ENCODE data around the gene LRRC3.

Gene LRRC3

DNA sequence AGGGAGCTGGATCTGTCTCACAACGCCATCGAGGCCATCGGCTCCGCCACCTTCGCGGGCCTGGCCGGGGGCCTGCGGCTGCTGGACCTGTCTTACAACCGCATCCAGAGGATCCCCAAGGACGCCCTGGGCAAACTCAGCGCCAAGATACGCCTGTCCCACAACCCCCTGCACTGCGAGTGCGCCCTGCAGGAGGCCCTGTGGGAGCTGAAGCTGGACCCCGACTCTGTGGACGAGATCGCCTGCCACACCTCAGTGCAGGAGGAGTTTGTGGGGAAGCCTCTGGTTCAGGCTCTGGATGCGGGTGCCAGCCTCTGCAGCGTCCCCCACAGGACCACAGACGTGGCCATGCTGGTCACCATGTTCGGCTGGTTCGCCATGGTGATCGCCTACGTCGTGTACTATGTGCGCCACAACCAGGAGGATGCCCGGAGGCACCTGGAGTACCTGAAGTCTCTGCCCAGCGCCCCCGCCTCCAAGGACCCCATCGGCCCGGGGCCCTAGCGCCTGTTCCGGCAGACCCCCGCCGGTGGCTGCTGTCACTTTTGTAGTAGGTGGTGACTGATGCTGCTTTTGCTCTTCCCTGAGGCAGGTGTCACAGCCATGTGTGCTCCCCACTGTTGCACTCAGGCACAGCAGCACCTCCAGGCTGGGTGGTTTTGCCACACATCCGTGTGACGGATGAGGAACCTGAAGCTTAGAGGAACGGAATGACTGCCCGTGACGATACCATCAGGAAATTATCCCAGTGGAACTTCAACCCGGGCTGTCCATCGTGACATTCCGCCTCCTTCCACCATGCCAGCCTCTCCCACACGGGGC lies 1.8 kb downstream of the LRRC3 start:
- TF ChIP-seq, protein P1, sequence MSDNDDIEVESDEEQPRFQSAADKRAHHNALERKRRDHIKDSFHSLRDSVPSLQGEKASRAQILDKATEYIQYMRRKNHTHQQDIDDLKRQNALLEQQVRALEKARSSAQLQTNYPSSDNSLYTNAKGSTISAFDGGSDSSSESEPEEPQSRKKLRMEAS (IDR thresholded peaks at IDR 0.05): no peak
- TF ChIP-seq NFIC (IDR thresholded peaks at IDR 0.05) (no peak), TEAD4 (IDR thresholded peaks at IDR 0.05) (no peak), EGR1 (IDR thresholded peaks at IDR 0.05) (no peak), YY1 (IDR thresholded peaks at IDR 0.05; ENCODE audit: low read depth) (no peak), CEBPB (IDR thresholded peaks at IDR 0.05) (no peak), EP300 (IDR thresholded peaks at IDR 0.05; ENCODE audit: borderline replicate concordance) (no peak), TAF1 (IDR thresholded peaks at IDR 0.05; ENCODE audit: low read depth) (no peak), FOXM1 (IDR thresholded peaks at IDR 0.05; ENCODE audit: borderline replicate concordance, low read depth) (no peak), ZBTB7A (IDR thresholded peaks at IDR 0.05; ENCODE audit: low read depth) (no peak), TCF12 (IDR thresholded peaks at IDR 0.05; ENCODE audit: low read depth) (no peak), CREB1 (IDR thresholded peaks at IDR 0.05; ENCODE audit: low read depth) (no peak), RAD21 (IDR thresholded peaks at IDR 0.05; ENCODE audit: low read depth) (no peak)
- TF ChIP-seq, protein P2, sequence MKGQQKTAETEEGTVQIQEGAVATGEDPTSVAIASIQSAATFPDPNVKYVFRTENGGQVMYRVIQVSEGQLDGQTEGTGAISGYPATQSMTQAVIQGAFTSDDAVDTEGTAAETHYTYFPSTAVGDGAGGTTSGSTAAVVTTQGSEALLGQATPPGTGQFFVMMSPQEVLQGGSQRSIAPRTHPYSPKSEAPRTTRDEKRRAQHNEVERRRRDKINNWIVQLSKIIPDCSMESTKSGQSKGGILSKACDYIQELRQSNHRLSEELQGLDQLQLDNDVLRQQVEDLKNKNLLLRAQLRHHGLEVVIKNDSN (IDR thresholded peaks at IDR 0.05): no peak
- TF ChIP-seq, protein P3, sequence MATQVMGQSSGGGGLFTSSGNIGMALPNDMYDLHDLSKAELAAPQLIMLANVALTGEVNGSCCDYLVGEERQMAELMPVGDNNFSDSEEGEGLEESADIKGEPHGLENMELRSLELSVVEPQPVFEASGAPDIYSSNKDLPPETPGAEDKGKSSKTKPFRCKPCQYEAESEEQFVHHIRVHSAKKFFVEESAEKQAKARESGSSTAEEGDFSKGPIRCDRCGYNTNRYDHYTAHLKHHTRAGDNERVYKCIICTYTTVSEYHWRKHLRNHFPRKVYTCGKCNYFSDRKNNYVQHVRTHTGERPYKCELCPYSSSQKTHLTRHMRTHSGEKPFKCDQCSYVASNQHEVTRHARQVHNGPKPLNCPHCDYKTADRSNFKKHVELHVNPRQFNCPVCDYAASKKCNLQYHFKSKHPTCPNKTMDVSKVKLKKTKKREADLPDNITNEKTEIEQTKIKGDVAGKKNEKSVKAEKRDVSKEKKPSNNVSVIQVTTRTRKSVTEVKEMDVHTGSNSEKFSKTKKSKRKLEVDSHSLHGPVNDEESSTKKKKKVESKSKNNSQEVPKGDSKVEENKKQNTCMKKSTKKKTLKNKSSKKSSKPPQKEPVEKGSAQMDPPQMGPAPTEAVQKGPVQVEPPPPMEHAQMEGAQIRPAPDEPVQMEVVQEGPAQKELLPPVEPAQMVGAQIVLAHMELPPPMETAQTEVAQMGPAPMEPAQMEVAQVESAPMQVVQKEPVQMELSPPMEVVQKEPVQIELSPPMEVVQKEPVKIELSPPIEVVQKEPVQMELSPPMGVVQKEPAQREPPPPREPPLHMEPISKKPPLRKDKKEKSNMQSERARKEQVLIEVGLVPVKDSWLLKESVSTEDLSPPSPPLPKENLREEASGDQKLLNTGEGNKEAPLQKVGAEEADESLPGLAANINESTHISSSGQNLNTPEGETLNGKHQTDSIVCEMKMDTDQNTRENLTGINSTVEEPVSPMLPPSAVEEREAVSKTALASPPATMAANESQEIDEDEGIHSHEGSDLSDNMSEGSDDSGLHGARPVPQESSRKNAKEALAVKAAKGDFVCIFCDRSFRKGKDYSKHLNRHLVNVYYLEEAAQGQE (IDR thresholded peaks at IDR 0.05; ENCODE audit: low read depth): no peak

DNA sequence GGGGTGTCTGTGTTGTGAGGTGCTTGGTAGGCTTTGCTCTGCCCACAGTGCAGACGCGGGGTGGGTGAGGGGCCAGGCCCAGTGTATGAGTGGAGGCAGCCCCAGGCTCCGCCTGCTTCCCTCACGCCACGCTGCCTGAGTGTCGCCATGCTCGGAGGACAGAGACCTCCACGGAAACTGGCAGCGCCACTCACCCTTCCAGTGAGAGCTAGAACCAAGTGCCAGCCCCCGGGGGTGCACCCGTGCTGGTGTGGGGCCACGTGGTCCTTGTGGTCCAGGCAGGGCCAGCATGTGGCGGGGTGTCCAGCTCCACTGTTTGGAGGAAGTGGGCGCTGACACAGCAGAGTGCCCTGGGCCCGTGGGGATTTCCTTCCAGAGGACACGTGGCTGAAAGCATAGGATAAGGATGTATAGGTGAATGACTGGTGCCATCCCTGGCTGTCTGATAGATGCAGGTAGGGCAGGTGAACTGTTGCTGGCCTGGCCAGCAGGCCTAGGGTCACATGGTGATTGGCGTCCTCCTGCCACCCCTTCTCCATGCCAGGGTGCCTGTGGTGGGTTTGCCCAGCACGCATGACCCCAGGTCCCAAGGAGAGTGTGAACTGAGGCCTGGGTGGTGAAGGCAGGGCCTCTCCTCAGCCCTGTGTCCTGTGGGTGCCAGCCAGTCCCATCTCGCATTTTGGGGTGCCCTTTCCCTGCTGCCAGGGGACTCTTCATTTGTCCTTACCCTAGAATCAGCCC lies 3.8 kb downstream of the LRRC3 start:
- TF ChIP-seq FOXM1 (IDR thresholded peaks at IDR 0.05; ENCODE audit: borderline replicate concordance, low read depth) (no peak), TEAD4 (IDR thresholded peaks at IDR 0.05) (no peak), ZBTB7A (IDR thresholded peaks at IDR 0.05; ENCODE audit: low read depth) (no peak), YY1 (IDR thresholded peaks at IDR 0.05; ENCODE audit: low read depth) (no peak), NFIC (IDR thresholded peaks at IDR 0.05) (no peak), RAD21 (IDR thresholded peaks at IDR 0.05; ENCODE audit: low read depth) (no peak)
- TF ChIP-seq, protein P3 (IDR thresholded peaks at IDR 0.05; ENCODE audit: low read depth): no peak

DNA sequence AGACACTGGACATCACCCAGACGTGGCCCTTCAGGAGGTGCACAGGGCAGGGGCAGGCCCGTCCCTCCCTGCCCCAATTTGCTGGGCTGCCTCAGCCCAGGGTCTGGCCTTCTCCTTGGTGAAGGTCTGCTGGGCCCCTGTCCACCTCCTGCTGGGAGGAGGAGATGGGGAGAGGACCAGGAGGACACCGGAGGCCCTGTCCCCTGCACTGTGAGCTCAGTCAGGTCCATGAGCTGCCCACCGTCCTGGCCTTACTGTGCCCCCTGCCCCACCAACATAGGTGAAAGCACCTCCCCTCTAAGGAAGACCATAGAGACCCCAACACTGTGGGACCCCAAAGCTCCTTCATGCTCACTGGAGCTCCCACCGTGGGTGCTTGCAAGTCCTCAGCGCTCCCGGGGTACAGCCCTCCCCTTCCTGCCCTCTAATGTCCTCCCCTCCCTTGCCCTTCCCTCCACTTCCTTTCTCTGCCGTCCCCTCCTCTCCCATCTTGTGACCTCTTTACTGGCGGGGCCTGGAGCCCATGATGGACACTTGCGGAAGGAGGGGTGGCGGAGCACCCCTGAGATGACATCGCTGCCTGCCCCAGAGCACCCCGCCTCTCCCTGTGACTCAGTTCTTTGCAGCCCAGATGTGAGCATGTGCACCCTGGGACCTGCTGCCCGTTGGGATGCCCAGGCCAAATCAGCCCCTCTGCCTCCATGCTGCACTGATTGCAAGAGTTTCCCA lies 4.6 kb downstream of the LRRC3 start:
- TF ChIP-seq TAF1 (IDR thresholded peaks at IDR 0.05; ENCODE audit: low read depth) (no peak), EP300 (IDR thresholded peaks at IDR 0.05; ENCODE audit: borderline replicate concordance) (no peak), CEBPB (IDR thresholded peaks at IDR 0.05) (no peak)
- TF ChIP-seq, protein P3 (IDR thresholded peaks at IDR 0.05; ENCODE audit: low read depth): no peak

DNA sequence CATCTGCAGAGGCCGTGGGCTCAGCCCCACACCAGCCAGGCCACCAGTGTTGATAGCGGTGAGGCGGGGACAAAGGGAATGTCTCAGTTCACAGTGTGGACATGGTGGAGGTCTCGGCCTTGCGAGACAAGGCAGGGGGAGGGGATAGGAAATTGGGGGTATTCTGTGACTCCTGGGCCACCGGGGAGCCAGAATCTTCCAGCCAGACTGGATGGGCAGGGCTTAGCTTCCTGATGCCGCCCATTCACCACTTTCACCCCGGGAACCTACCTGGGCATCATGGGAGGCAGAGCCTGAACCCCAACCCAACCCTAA lies 5.1 kb downstream of the LRRC3 start:
- TF ChIP-seq CEBPB (IDR thresholded peaks at IDR 0.05) (no peak), ZBTB7A (IDR thresholded peaks at IDR 0.05; ENCODE audit: low read depth) (no peak), TEAD4 (IDR thresholded peaks at IDR 0.05) (no peak), NFIC (IDR thresholded peaks at IDR 0.05) (no peak), EP300 (IDR thresholded peaks at IDR 0.05; ENCODE audit: borderline replicate concordance) (no peak), RAD21 (IDR thresholded peaks at IDR 0.05; ENCODE audit: low read depth) (no peak), EGR1 (IDR thresholded peaks at IDR 0.05) (no peak), YY1 (IDR thresholded peaks at IDR 0.05; ENCODE audit: low read depth) (no peak), FOXM1 (IDR thresholded peaks at IDR 0.05; ENCODE audit: borderline replicate concordance, low read depth) (no peak), TCF12 (IDR thresholded peaks at IDR 0.05; ENCODE audit: low read depth) (no peak), TAF1 (IDR thresholded peaks at IDR 0.05; ENCODE audit: low read depth) (no peak), CREB1 (IDR thresholded peaks at IDR 0.05; ENCODE audit: low read depth) (no peak)
- TF ChIP-seq, protein P3 (IDR thresholded peaks at IDR 0.05; ENCODE audit: low read depth): no peak
- TF ChIP-seq, protein P1 (IDR thresholded peaks at IDR 0.05): no peak
- TF ChIP-seq, protein P2 (IDR thresholded peaks at IDR 0.05): no peak
